IPS-NIHi11 (cell line): Measurements from ENCODE around the gene PPIE.
"Not testable (repeated sequence)": the region's sequence is repeated elsewhere in the genome, so short reads cannot be mapped to it uniquely, and the experiment has no call there.

Source experiments
- DNase-seq: peaks from one replicate; pipeline ENCODE4 v3.0.0; 2012; ENCODE audit warnings: mixed read lengths, low spot score

Gene PPIE

GRCh38 chr1:39758556-39759435 is 20.1 kb downstream of the PPIE start:
- no peak for DNase-seq

- DNase-seq: no peak
Measured at GRCh38 chr1:39759436-39759726, 20.7 kb downstream of the PPIE start.

DNA sequence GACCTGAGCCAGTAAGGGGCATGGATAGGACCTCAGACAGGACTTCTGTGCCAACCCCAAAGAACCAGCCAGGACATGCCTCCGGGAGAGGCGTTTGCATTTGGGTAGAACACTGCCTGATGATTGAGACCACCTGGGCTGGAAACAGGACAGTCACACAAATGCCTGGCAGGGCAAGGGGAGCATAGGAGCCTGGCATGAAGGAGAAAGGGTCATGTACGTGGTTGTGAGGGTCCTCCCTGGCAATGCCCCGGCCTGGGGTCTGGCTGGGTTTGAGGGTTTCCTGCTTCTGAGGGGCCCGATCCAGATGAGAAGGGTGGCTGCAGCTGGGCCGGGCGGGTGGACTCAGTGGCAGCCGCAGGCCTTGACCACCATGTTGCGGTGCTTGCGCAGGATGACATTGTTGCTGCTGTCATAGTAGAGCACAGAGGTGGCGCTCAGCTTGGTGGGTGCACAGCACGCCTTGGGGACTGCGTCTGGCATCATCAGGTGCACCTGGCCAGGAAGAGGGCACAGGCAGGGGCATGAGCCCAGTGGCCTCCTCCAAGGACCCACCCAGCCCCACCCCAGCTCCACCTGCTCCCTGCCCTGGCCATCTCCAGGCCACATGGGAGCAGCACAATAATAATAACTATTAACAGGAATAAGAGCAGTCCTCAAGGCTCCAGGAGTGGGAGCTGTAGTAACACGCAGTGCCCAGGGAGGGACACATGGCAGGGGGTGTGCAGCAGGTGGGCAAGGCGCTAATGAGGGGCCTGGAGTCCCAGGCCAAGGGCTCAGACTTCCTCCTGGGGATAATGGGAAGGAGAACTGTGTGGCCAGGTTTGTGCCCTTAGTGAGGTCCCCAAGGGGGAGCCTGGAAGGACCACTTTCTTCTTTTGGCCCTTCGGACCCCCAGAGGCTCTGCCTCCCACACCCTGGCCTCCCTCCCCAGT is 21.7 kb downstream of the PPIE start:
- no peak for DNase-seq

DNA sequence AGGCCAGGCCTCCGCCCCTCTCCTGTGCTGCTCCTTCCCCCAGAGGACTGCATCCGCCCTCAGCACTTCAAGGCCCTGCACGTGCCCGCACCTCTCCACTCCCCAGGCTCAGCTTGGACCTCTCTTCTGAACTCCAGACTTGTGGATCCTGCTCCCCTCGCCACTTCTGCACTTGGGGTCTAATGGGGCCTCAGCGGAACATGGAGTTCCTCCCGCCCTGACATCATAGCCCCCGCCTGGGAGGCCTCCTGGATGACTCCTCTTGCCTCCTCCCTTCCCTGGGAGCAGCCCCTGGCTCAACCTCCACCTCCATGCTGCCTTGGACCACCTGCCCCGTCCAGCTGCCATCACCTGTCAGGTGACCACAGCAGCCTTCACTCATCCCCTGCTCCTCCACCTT is 22.3 kb downstream of the PPIE start:
- no peak for DNase-seq

DNA sequence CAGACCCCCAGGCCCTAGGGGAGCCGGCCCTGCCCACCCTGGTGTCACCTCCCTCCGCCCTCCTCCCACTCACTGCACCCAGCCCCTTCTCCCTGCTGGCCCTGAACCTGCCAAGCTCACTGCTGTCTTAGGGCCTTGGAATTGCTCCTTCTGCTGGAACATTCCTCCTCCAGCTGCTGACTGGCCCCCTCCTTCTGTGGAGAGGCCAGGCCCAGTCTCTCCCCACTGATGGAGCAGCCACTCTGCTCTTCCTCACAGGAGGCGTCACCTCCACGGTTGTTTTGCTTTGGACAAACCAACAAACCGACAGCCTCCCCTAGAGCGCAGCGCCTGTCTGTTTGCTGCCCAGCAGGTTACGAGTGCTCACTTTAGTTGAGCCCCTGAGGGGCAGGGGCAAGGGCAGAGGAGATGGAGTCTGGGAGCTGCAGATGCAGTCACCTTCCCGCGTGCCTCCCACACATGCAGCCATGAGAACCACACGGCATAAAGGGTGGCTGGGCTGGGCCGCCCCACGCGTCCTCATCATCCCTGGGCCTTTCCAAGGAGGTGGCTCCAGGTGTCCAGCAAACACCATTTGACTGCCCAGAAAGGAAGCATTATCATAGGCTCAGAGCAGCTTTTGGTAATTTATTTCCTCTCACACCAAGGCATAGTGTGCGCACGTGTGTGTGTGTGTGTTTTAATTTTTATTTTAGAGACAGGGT is 23.0 kb downstream of the PPIE start:
- DNase-seq: no peak

GRCh38 chr1:39762550-39763540 is 24.2 kb downstream of the PPIE start:
- no peak for DNase-seq

DNA sequence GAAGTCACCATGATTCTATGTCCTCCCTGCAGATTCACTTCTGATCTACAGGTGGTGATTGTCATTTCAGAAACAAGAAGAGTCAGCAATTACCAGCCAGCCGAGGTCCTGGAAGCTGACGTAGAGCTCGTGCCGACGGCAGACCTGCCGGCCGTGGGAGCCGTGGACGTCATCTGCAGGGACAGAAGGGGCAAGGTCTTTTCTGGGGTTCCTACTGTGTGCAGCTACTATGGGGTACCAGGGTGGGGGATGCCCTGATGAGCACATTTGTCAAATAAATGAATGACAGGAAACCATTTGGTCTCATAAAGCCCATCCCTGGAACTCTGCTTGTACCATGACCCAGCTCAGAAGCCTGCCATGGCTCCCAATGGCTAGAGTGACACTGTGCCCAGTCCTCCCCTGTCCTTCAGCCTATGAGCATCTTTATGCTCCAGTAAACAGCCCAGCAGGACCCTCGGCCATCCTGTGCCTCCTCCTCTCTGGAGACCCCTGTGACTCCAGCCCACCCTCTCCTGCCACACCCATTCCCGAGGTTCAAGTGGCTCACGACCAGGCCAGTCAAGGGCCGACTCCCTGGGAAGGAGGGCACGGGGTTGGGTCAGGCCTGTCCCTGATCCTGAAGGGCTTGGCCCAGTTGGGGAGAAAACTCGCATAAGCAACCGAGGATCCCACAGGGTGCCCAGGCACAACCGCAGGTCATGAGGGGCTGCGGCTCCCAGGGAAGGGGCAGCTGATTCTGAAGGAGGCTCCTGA is 25.1 kb downstream of the PPIE start:
- not testable (repeated sequence) for DNase-seq

- not testable (repeated sequence) for DNase-seq
Measured at GRCh38 chr1:39764512-39764911, 25.8 kb downstream of the PPIE start.

DNA sequence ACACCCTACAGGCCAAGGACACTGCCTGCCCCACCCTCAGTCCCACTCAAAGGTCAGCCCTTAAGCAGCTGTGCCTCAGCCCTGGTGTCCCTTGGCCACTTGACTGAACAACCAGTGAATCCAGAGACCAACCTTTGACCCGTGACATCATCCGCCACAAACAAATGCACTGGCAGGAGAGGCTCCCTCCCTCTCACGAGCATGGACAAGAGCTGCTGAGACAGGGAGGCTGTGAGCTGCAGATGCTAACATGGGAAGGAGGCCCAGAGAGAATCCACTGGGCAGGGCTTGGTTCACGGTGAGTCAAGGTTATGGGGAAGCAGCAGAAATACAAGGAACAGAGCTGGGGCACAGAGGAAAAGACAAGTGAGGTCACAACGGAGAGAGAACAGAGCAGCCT is 27.8 kb downstream of the PPIE start:
- not testable (repeated sequence) for DNase-seq

GRCh38 chr1:39769502-39769901 is 30.8 kb downstream of the PPIE start:
- not testable (repeated sequence) for DNase-seq

DNA sequence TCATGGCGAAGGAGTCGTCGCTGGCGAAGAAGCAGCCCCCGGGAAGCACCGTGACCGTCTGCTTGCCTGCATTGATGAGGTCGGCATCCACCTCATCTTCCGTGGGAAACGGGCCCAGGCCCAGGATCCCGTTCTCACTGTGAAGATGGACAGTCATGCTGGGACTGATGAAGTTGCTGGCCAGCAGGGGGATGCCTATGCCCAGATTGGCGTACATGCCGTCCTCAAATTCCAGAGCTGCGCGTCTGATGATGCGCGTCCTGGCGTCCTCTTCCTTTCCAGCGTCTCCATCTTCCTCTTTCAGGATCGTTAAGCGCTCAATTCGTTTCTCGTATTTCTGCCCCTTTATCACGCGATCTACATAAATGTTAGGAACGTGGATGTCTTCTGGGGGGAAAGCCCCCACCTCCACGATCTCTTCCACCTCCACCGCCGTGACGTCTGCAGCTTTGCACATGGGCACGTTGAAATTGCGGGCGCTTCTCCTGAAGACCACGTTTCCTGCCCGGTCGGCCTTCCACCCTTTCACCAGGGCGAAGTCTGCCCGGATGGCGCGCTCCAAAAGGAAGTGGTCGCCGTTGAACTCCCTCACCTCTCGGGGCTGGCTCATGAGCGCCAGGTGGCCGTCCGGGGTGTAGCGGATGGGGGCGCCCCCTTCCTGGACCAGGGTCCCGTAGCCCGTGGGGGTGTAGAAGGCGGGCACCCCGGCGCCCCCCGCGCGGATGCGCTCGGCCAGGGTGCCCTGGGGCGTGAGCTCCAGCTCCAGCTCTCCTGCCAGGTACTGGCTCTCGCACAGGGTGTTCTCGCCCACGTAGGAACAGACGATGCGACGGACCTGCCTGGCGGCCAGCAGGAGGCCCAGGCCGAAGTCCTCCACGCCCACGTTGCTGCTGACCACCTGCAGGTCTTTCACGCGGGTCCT is 31.7 kb downstream of the PPIE start:
- not testable (repeated sequence) for DNase-seq

DNA sequence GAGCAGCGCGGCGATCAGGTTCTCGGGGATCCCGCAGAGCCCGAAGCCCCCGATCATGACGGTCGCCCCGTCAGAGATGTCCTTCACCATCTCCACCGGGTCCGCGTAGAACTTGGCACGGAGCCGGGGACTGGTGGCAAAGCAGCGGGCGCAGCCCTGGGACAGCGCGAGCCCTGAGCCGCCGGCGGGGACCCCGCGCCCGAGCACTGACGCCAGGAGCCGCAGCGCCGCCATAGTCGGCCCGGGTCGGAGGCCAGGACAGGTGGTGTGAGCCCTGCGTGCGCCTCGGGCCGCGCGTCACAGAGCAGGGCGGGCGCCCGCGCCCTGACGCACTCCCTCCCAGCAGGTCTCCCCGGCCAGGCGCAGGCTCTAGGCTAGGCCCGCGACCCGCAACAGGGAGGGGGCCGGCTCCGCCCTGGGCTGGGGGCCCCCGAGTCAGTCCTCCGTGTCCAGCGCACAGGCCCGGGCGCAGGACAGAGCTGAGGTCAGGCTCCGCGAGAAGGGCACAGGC is 32.4 kb downstream of the PPIE start, which contains the start of gene OXCT2:
Gene OXCT2 (minus strand): TSS at position 327 of the 511 bp plus-strand sequence. CDS start 93 bp downstream, at position 234.
- not testable (repeated sequence) for DNase-seq

- not testable (repeated sequence) for DNase-seq
Measured at GRCh38 chr1:39773369-39773979, 34.8 kb downstream of the PPIE start.

DNA sequence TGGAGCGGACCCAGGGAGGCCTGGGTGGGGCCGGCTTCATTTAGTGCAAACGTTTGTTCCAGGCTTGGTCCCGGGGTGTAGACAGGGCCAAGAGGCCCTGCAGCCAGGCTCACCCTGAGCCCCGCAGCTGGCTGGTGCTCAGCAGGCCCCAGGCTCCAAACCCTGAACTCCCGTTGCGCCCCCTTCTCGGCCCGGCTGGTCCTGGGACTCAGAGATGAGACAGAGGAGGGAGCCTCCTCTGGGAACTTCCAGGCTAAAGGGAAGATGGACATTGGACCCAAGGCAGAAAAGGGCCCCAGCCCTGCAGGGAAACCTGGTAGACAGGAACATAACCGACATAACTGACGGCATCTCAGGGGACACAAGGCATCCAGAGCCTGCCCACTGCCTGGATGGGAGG is 36.5 kb downstream of the PPIE start:
- not testable (repeated sequence) for DNase-seq

GRCh38 chr1:39775676-39776399 is 37.2 kb downstream of the PPIE start:
- not testable (repeated sequence) for DNase-seq

- no peak for DNase-seq
Measured at GRCh38 chr1:39776400-39776713, 37.7 kb downstream of the PPIE start.

- no peak for DNase-seq
Measured at GRCh38 chr1:39776886-39777285, 38.2 kb downstream of the PPIE start.

GRCh38 chr1:39777306-39777705 is 38.6 kb downstream of the PPIE start:
- DNase-seq: no peak
